Effector CD4-positive, alpha-beta T cell (primary cell): Measurements from ENCODE around the gene CT45A6. TPM values are rescaled to one million over a fixed set of nuclear protein-coding genes. Genes with fewer than 3 reads are reported as not detected.
"Not testable (repeated sequence)": the region's sequence is repeated elsewhere in the genome, so short reads cannot be mapped to it uniquely, and the experiment has no call there.

Experiments used
- DNase-seq: peaks from one replicate; pipeline ENCODE4 v3.0.0-alpha.2; 2020
- total RNA-seq: gene quantifications from one replicate; lab custom pipeline; 2026; lab: John Stamatoyannopoulos, UW

The CT45A6 gene
- not detected for total RNA-seq

- not testable (repeated sequence) for DNase-seq
Observed at GRCh38 chrX:135802687-135803086, at the start of gene CT45A6. Gene CT45A6, minus strand, starts transcription at chrX:135802787. Its CDS starts 3,794 bp downstream, at chrX:135798993.

GRCh38 chrX:135837180-135837579 is 34.6 kb upstream of the CT45A6 start, which contains the start of gene CT45A7:
Gene CT45A7, minus strand, starts transcription at chrX:135837280. Its CDS starts 3,747 bp downstream, at chrX:135833533.
- DNase-seq = not testable (repeated sequence)

GRCh38 chrX:135819912-135820311 is 17.3 kb upstream of the CT45A6 start, which contains the start of gene CT45A2:
Gene CT45A2, minus strand, starts transcription at chrX:135820012. Its CDS starts 3,747 bp downstream, at chrX:135816265.
- DNase-seq = not testable (repeated sequence)

GRCh38 chrX:135785403-135785802 is 17.2 kb downstream of the CT45A6 start, which contains the start of gene CT45A5:
Gene CT45A5, minus strand, starts transcription at chrX:135785503. Its CDS starts 3,774 bp downstream, at chrX:135781729.
- DNase-seq = not testable (repeated sequence)

GRCh38 chrX:135768091-135768490 is 34.5 kb downstream of the CT45A6 start, which contains the start of gene CT45A3:
Gene CT45A3, minus strand, starts transcription at chrX:135768191. Its CDS starts 3,747 bp downstream, at chrX:135764444.
- DNase-seq = not testable (repeated sequence)

- not testable (repeated sequence) for DNase-seq
Observed at GRCh38 chrX:135744739-135745138, 57.8 kb downstream of the CT45A6 start.
